Calu3 (cell line): ENCODE results near the gene EIF5AL1. TPM values are rescaled to one million over a fixed set of nuclear protein-coding genes. Genes with fewer than 3 reads are reported as not detected.
A peak's percentile ranks its signal among the peaks of the same experiment; 100 is the strongest.
"Not testable (repeated sequence)": the region's sequence is repeated elsewhere in the genome, so short reads cannot be mapped to it uniquely, and the experiment has no call there.

ENCODE experiments used
- Bru-seq: library from RNA; stranded (reverse); fragments of 400-500 nt; gene quantifications from one replicate; lab custom pipeline; 2021; lab: Mats Ljungman, UMichigan
- BruChase-seq, 2 experiments: library from RNA; stranded (reverse); fragments of 400-500 nt; gene quantifications; one replicate each; lab custom pipeline; 2021; lab: Mats Ljungman, UMichigan
- BruUV-seq: library from RNA; stranded (reverse); fragments of 400-500 nt; replicated peaks from 2 replicates; lab custom pipeline; 2021; lab: Mats Ljungman, UMichigan
- CTCF ChIA-PET: fragments of 300-600 bp; sonication (Branson Sonifier 250); formaldehyde crosslinking; loops from one replicate; lab custom pipeline; 2022; ENCODE audit warnings: antibody characterized with exemption; lab: Charles Lee
- DNase-seq: peaks from one replicate; pipeline ENCODE4 v3.0.0; 2022
- H3K27ac Mint-ChIP-seq: one replicate; pipeline ENCODE4 v1.8.0; 2022; ENCODE audit warnings: mixed read lengths; ENCODE audit not compliant: unreplicated experiment
- H3K27me3 Mint-ChIP-seq: one replicate; pipeline ENCODE4 v1.8.0; 2022; ENCODE audit warnings: mixed read lengths; ENCODE audit not compliant: unreplicated experiment
- H3K36me3 Mint-ChIP-seq: one replicate; pipeline ENCODE4 v1.8.0; 2022; ENCODE audit warnings: mild to moderate bottlenecking, moderate library complexity, mixed read lengths; ENCODE audit not compliant: insufficient read depth, unreplicated experiment
- H3K4me1 Mint-ChIP-seq: one replicate; pipeline ENCODE4 v1.8.0; 2022; ENCODE audit warnings: mild to moderate bottlenecking, low read depth, mixed read lengths; ENCODE audit not compliant: unreplicated experiment
- H3K4me3 Mint-ChIP-seq: one replicate; pipeline ENCODE4 v1.8.0; 2022; ENCODE audit warnings: mild to moderate bottlenecking, low read depth, moderate library complexity, mixed read lengths; ENCODE audit not compliant: unreplicated experiment
- H3K9me3 Mint-ChIP-seq: one replicate; pipeline ENCODE4 v1.8.0; 2022; ENCODE audit warnings: low read depth, mixed read lengths; ENCODE audit not compliant: unreplicated experiment
- CTCF ChIP-seq: fragments of 200-600 bp; IDR thresholded peaks from one replicate; pipeline ENCODE4 v1.8.0; 2022; ENCODE audit warnings: antibody characterized with exemption; ENCODE audit not compliant: unreplicated experiment
- intact Hi-C: fragments of 100-400 bp; cut with micrococcal nuclease; formaldehyde crosslinking; loops from one replicate; pipeline ENCODE4 v1.10.0; 2022; ENCODE audit not compliant: unreplicated experiment
- long read RNA-seq: library from polyadenylated mRNA; stranded (forward); transcript quantifications from one replicate; pipeline ENCODE4 v2.0.0, GENCODE V29; 2022
- total RNA-seq: library from RNA; stranded (reverse); gene quantifications from 2 replicates; pipeline ENCODE4 v1.2.3, GENCODE V29; 2022

The EIF5AL1 gene
- 0.19 and 0.20 TPM in 2 replicates for total RNA-seq
- percentile 11 among the genes with signal in this experiment for Bru-seq, nascent RNA
- BruChase-seq, experiment 1, labeled RNA remaining after a 6-hour chase = percentile 24 among the genes with signal in this experiment
- BruChase-seq, experiment 2, labeled RNA remaining after a 2-hour chase = not detected
- long read RNA-seq, partial matches to known transcripts = 0 of 1 reads
- long read RNA-seq, other reads (novel, unspliced or antisense) = 0 of 1 reads

GRCh38 chr10:79511891-79512583 is at the start of gene EIF5AL1:
Gene EIF5AL1, plus strand, starts transcription at chr10:79512533. Its CDS starts 117 bp downstream, at chr10:79512650.
- intact Hi-C loops, H3K4me3 Mint-ChIP-seq, H3K27ac Mint-ChIP-seq, DNase-seq, H3K4me1 Mint-ChIP-seq, BruUV-seq, H3K9me3 Mint-ChIP-seq, H3K36me3 Mint-ChIP-seq, CTCF ChIA-PET: not testable (repeated sequence)
- peaks cover 62% of the 10 kb centered on the region for H3K27me3 Mint-ChIP-seq

- no peak overlapping the region for H3K27ac Mint-ChIP-seq
- no peaks in the 10 kb centered on the region for H3K9me3 Mint-ChIP-seq
- CTCF ChIA-PET = interaction anchor here (0.6 kb wide), 1 partner anchor 32 kb away, joined by 3 read pairs; no protein-coding TSS in a partner anchor
- intact Hi-C loops = no loop called here
- H3K36me3 Mint-ChIP-seq = no peaks in the 10 kb centered on the region
- no TSS peak for BruUV-seq
- no peak overlapping the region for H3K4me3 Mint-ChIP-seq
- H3K4me1 Mint-ChIP-seq = no peaks in the 10 kb centered on the region
- no peak for TF ChIP-seq CTCF
- H3K27me3 Mint-ChIP-seq = peaks cover 17% of the 10 kb centered on the region
- DNase-seq = no peak
These were observed 48.5 kb upstream of the EIF5AL1 start for GRCh38 chr10:79463578-79464496.

- DNase-seq = no peak
- H3K36me3 Mint-ChIP-seq = no peaks in the 10 kb centered on the region
- H3K4me3 Mint-ChIP-seq = no peak overlapping the region
- no peaks in the 10 kb centered on the region for H3K4me1 Mint-ChIP-seq
- no peak for TF ChIP-seq CTCF
- no TSS peak for BruUV-seq
- no peaks in the 10 kb centered on the region for H3K9me3 Mint-ChIP-seq
- intact Hi-C loops = loop anchor here (5.0 kb wide), 1 partner anchor 63 kb away; no protein-coding TSS in a partner anchor
- CTCF ChIA-PET = no interaction called here
- H3K27me3 Mint-ChIP-seq = peaks cover 32% of the 10 kb centered on the region
- no peak overlapping the region for H3K27ac Mint-ChIP-seq
These were observed 47.0 kb upstream of the EIF5AL1 start for GRCh38 chr10:79465341-79465740.

- intact Hi-C loops = loop anchor here (5.0 kb wide), 1 partner anchor 66 kb away; no protein-coding TSS in a partner anchor
- Mint-ChIP-seq H3K4me3 (no peak overlapping the region), H3K9me3 (no peaks in the 10 kb centered on the region), H3K4me1 (no peaks in the 10 kb centered on the region), H3K36me3 (no peaks in the 10 kb centered on the region), H3K27me3 (peaks cover 53% of the 10 kb centered on the region), H3K27ac (no peak overlapping the region)
- no peak for TF ChIP-seq CTCF
- CTCF ChIA-PET = interaction anchor here (0.6 to 0.9 kb wide), 7 partner anchors 8 to 771 kb away, joined by 4 to 11 read pairs (median 5); partner anchors contain the start of gene ZCCHC24
- BruUV-seq = no TSS peak
- DNase-seq = no peak
These were observed 44.2 kb upstream of the EIF5AL1 start for GRCh38 chr10:79468015-79468560.
